Muscle of leg (tissue), 11 donors: ENCODE data around the gene MOBP. TPM values are rescaled to one million over a fixed set of nuclear protein-coding genes. Genes with fewer than 3 reads are reported as not detected.

ENCODE experiments used
- DNase-seq: peaks from one replicate; pipeline ENCODE4 v3.0.0; 2013
- H3K27ac ChIP-seq: one replicate; pipeline ENCODE4 v1.5.1; 2013; ENCODE audit warnings: mild to moderate bottlenecking, low read length, control low read depth
- H3K27me3 ChIP-seq: one replicate; pipeline ENCODE4 v1.6.1; 2013; ENCODE audit warnings: low read length; ENCODE audit not compliant: control insufficient read depth, insufficient read depth
- H3K36me3 ChIP-seq: one replicate; pipeline ENCODE4 v1.6.1; 2013; ENCODE audit warnings: low read length; ENCODE audit not compliant: control insufficient read depth, insufficient read depth
- H3K4me1 ChIP-seq: one replicate; pipeline ENCODE4 v1.6.1; 2013; ENCODE audit warnings: low read length; ENCODE audit not compliant: control insufficient read depth, insufficient read depth
- H3K4me3 ChIP-seq: one replicate; pipeline ENCODE4 v1.5.1; 2013; ENCODE audit warnings: low read length, control low read depth
- H3K9me3 ChIP-seq: replicated peaks from 2 replicates; pipeline ENCODE4 v1.6.1; 2013; ENCODE audit warnings: low read depth, low read length; ENCODE audit not compliant: control insufficient read depth
- WGBS: methylation state at CpG from one replicate; pipeline ENCODE4 v1.1.5; 2013; ENCODE audit warnings: missing lambda C conversion rate; ENCODE audit not compliant: insufficient coverage; 5-methylcytosine and 5-hydroxymethylcytosine counted together
- polyA plus RNA-seq, 8 donors: library from polyadenylated mRNA; unstranded; fragments of 120-200 nt; gene quantifications; one replicate each; pipeline versions ENCODE4 v1.2.1 to v1.2.3, GENCODE V29; 2013; ENCODE audit warnings: inconsistent platforms in 1 of 8, low replicate concordance in 1 of 8; ENCODE audit not compliant: insufficient read length in 8 of 8, insufficient read depth in 1 of 8
- total RNA-seq: library from RNA; stranded (reverse); fragments of 120-200 nt; gene quantifications from one replicate; pipeline ENCODE4 v1.2.4, GENCODE V29; 2013

Gene MOBP
- total and polyA plus RNA-seq, 9 donors = 0.03 to 0.14 (median 0.05) TPM; not detected in 3

GRCh38 chr3:39432342-39432741 is 35.1 kb upstream of the MOBP start:
- WGBS = 75% methylated on average over 1 of the region's 5 CpGs
- H3K27ac ChIP-seq = no peak overlapping the region
- no peaks in the 10 kb centered on the region for H3K36me3 ChIP-seq
- H3K27me3 ChIP-seq = peaks cover 2% of the 10 kb centered on the region
- no peaks in the 10 kb centered on the region for H3K9me3 ChIP-seq
- no peak for DNase-seq
- peaks cover 5% of the 10 kb centered on the region for H3K4me1 ChIP-seq
- no peak overlapping the region for H3K4me3 ChIP-seq

GRCh38 chr3:39433642-39434041 is 33.8 kb upstream of the MOBP start:
- H3K4me1 ChIP-seq = peaks cover 5% of the 10 kb centered on the region
- peak overlapping the region; percentile 51 for H3K27ac ChIP-seq
- WGBS = no CpG with 5 or more reads among the region's 3 CpGs
- H3K36me3 ChIP-seq = no peaks in the 10 kb centered on the region
- H3K27me3 ChIP-seq = peaks cover 2% of the 10 kb centered on the region
- H3K4me3 ChIP-seq = no peak overlapping the region
- peak; percentile 66 for DNase-seq
- H3K9me3 ChIP-seq = no peaks in the 10 kb centered on the region

GRCh38 chr3:39434574-39434973 is 32.9 kb upstream of the MOBP start:
- no peak for DNase-seq
- Histone ChIP-seq H3K36me3 (no peaks in the 10 kb centered on the region), H3K27ac (no peak overlapping the region), H3K27me3 (peaks cover under 1% of the 10 kb centered on the region), H3K9me3 (no peaks in the 10 kb centered on the region), H3K4me1 (peaks cover 5% of the 10 kb centered on the region), H3K4me3 (no peak overlapping the region)
- WGBS = 70% methylated on average over 3 of the region's 5 CpGs

GRCh38 chr3:39435006-39435748 is 32.3 kb upstream of the MOBP start:
- no CpG with 5 or more reads among the region's 1 CpG for WGBS
- Histone ChIP-seq H3K9me3 (no peaks in the 10 kb centered on the region), H3K4me3 (no peak overlapping the region), H3K27me3 (no peaks in the 10 kb centered on the region), H3K36me3 (no peaks in the 10 kb centered on the region), H3K27ac (no peak overlapping the region), H3K4me1 (peaks cover 5% of the 10 kb centered on the region)
- no peak for DNase-seq

- WGBS = 56% methylated on average over 3 of the region's 4 CpGs
- H3K36me3 ChIP-seq = no peaks in the 10 kb centered on the region
- H3K4me1 ChIP-seq = no peaks in the 10 kb centered on the region
- no peaks in the 10 kb centered on the region for H3K27me3 ChIP-seq
- H3K4me3 ChIP-seq = no peak overlapping the region
- H3K27ac ChIP-seq = no peak overlapping the region
- H3K9me3 ChIP-seq = no peaks in the 10 kb centered on the region
- DNase-seq = no peak
These were observed 28.6 kb upstream of the MOBP start for GRCh38 chr3:39438880-39439279.

GRCh38 chr3:39440316-39440715 is 27.2 kb upstream of the MOBP start:
- no peak for DNase-seq
- 95% methylated on average over 3 of the region's 8 CpGs for WGBS
- H3K36me3 ChIP-seq = no peaks in the 10 kb centered on the region

GRCh38 chr3:39443530-39443929 is 23.9 kb upstream of the MOBP start:
- DNase-seq = no peak
- peaks cover 3% of the 10 kb centered on the region for H3K4me1 ChIP-seq
- H3K27me3 ChIP-seq = no peaks in the 10 kb centered on the region
- H3K9me3 ChIP-seq = no peaks in the 10 kb centered on the region
- no peak overlapping the region for H3K4me3 ChIP-seq
- no peaks in the 10 kb centered on the region for H3K36me3 ChIP-seq
- no peak overlapping the region for H3K27ac ChIP-seq
- WGBS = 75% methylated on average over 4 of the region's 4 CpGs

More at GRCh38 chr3:39440316-39440715, 27.2 kb upstream of the MOBP start:
- H3K27me3 ChIP-seq = no peaks in the 10 kb centered on the region
- no peaks in the 10 kb centered on the region for H3K4me1 ChIP-seq
- H3K9me3 ChIP-seq = no peaks in the 10 kb centered on the region
- no peak overlapping the region for H3K4me3 ChIP-seq
- no peak overlapping the region for H3K27ac ChIP-seq

GRCh38 chr3:39445927-39446326 is 21.6 kb upstream of the MOBP start:
- no peak overlapping the region for H3K27ac ChIP-seq
- no peaks in the 10 kb centered on the region for H3K9me3 ChIP-seq
- no peaks in the 10 kb centered on the region for H3K27me3 ChIP-seq
- no peaks in the 10 kb centered on the region for H3K36me3 ChIP-seq
- no peak for DNase-seq
- peaks cover 3% of the 10 kb centered on the region for H3K4me1 ChIP-seq
- H3K4me3 ChIP-seq = no peak overlapping the region
- 67% methylated on average over 1 of the region's 2 CpGs for WGBS

- Histone ChIP-seq H3K36me3 (no peaks in the 10 kb centered on the region), H3K4me1 (peaks cover 3% of the 10 kb centered on the region), H3K27ac (no peak overlapping the region), H3K4me3 (no peak overlapping the region), H3K9me3 (no peaks in the 10 kb centered on the region), H3K27me3 (no peaks in the 10 kb centered on the region)
- no peak for DNase-seq
- no CpG with 5 or more reads among the region's 2 CpGs for WGBS
These were observed 21.0 kb upstream of the MOBP start for GRCh38 chr3:39446444-39446843.

- H3K4me1 ChIP-seq = peaks cover 3% of the 10 kb centered on the region
- 20% methylated on average over 2 of the region's 13 CpGs for WGBS
- H3K36me3 ChIP-seq = no peaks in the 10 kb centered on the region
- H3K27ac ChIP-seq = no peak overlapping the region
- no peak overlapping the region for H3K4me3 ChIP-seq
- H3K27me3 ChIP-seq = peaks cover 2% of the 10 kb centered on the region
- peak; percentile 88 for DNase-seq
- no peaks in the 10 kb centered on the region for H3K9me3 ChIP-seq
These were observed 19.6 kb upstream of the MOBP start for GRCh38 chr3:39447637-39448483.
